CD14-positive monocyte (primary cell): ENCODE measurements around the gene BSPRY. TPM values are rescaled to one million over a fixed set of nuclear protein-coding genes. Genes with fewer than 3 reads are reported as not detected.

Experiments
- DNase-seq, 3 donors: peaks; one replicate each; pipeline ENCODE4 v3.0.0-alpha.2; 2011 to 2022
- H2AFZ ChIP-seq: 2 replicates; pipeline ENCODE4 v1.6.0; 2012; ENCODE audit warnings: mild to moderate bottlenecking, low read depth, low read length, inconsistent platforms; ENCODE audit not compliant: insufficient read depth, poor library complexity, severe bottlenecking
- H3K27ac ChIP-seq, 2 donors: 1 replicate in 1 of 2; 2 replicates in 1 of 2; pipeline ENCODE4 v1.5.1; 2012 to 2013; ENCODE audit warnings: low read length in 2 of 2, control low read depth in 1 of 2, inconsistent platforms in 1 of 2, low read depth in 1 of 2, mild to moderate bottlenecking in 1 of 2
- H3K27me3 ChIP-seq, 2 donors: one replicate each; pipeline versions ENCODE4 v1.6.0 to v1.6.1; 2011 to 2013; ENCODE audit warnings: low read length in 2 of 2; ENCODE audit not compliant: control insufficient read depth in 2 of 2, insufficient read depth in 2 of 2
- H3K36me3 ChIP-seq, 2 donors: replicated peaks in 1 of 2; 1 replicate in 1 of 2; 2 replicates in 1 of 2; pipeline versions ENCODE4 v1.5.1 to v1.6.1; 2012 to 2013; ENCODE audit warnings: low read length in 2 of 2, control low read depth in 1 of 2, inconsistent platforms in 1 of 2, mild to moderate bottlenecking in 1 of 2; ENCODE audit not compliant: insufficient read depth in 2 of 2, control insufficient read depth in 1 of 2
- H3K4me1 ChIP-seq, 2 donors: 1 replicate in 1 of 2; 2 replicates in 1 of 2; pipeline versions ENCODE4 v1.5.1 to v1.6.1; 2012 to 2013; ENCODE audit warnings: low read length in 2 of 2, control low read depth in 1 of 2, inconsistent platforms in 1 of 2, mild to moderate bottlenecking in 1 of 2, moderate library complexity in 1 of 2; ENCODE audit not compliant: insufficient read depth in 2 of 2, control insufficient read depth in 1 of 2
- H3K4me2 ChIP-seq: replicated peaks from 2 replicates; pipeline ENCODE3; 2012; ENCODE audit warnings: low read length, moderate library complexity, mild to moderate bottlenecking; ENCODE audit not compliant: poor library complexity, severe bottlenecking; ENCODE audit errors: extremely low read depth
- H3K4me3 ChIP-seq, 3 experiments: fragments of 200-600 bp in 1 of 3; sonication (generic) in 1 of 3; replicated peaks in 1 of 3; 1 replicate in 2 of 3; 2 replicates in 1 of 3; pipeline ENCODE4 v1.5.1; 2011 to 2013; ENCODE audit warnings: low read length in 3 of 3, mild to moderate bottlenecking in 3 of 3, control low read depth in 2 of 3, low read depth in 2 of 3, inconsistent platforms in 1 of 3, moderate library complexity in 1 of 3
- H3K79me2 ChIP-seq: 2 replicates; pipeline ENCODE4 v1.6.0; 2012; ENCODE audit warnings: mild to moderate bottlenecking, control low read depth, inconsistent platforms, low read length, moderate library complexity; ENCODE audit not compliant: insufficient read depth
- H3K9ac ChIP-seq: 2 replicates; pipeline ENCODE4 v1.6.0; 2017; ENCODE audit warnings: low read length, mild to moderate bottlenecking; ENCODE audit not compliant: insufficient read depth, poor library complexity, severe bottlenecking
- H3K9me3 ChIP-seq, 2 donors: replicated peaks in 1 of 2; 1 replicate in 1 of 2; 2 replicates in 1 of 2; pipeline versions ENCODE4 v1.5.1 to v1.6.1; 2012 to 2013; ENCODE audit warnings: low read length in 2 of 2, control low read depth in 1 of 2; ENCODE audit not compliant: control insufficient read depth in 1 of 2, insufficient read depth in 1 of 2
- H4K20me1 ChIP-seq: 2 replicates; pipeline ENCODE4 v1.6.0; 2012; ENCODE audit warnings: mild to moderate bottlenecking, low read length, control low read depth, moderate library complexity; ENCODE audit not compliant: insufficient read depth
- H3K27ac Mint-ChIP-seq, 7 donors: one replicate each; pipeline ENCODE4 v1.8.0; 2020; ENCODE audit warnings: mild to moderate bottlenecking in 7 of 7, mixed read lengths in 7 of 7, moderate library complexity in 6 of 7, inconsistent platforms in 2 of 7
- H3K27me3 Mint-ChIP-seq, 3 donors: one replicate each; pipeline ENCODE4 v1.8.0; 2021 to 2022; ENCODE audit warnings: low read depth in 3 of 3, mild to moderate bottlenecking in 3 of 3, mixed read lengths in 3 of 3, moderate library complexity in 3 of 3, inconsistent platforms in 1 of 3
- H3K36me3 Mint-ChIP-seq, 2 donors: one replicate each; pipeline ENCODE4 v1.8.0; 2020; ENCODE audit warnings: mixed read lengths in 2 of 2, inconsistent platforms in 1 of 2, mild to moderate bottlenecking in 1 of 2
- H3K4me1 Mint-ChIP-seq: one replicate; pipeline ENCODE4 v1.8.0; 2020; ENCODE audit warnings: mild to moderate bottlenecking, mixed read lengths
- H3K4me3 Mint-ChIP-seq, 2 donors: one replicate each; pipeline ENCODE4 v1.8.0; 2020; ENCODE audit warnings: mild to moderate bottlenecking in 2 of 2, mixed read lengths in 2 of 2, moderate library complexity in 1 of 2
- H3K9me3 Mint-ChIP-seq, 7 donors: one replicate each; pipeline ENCODE4 v1.8.0; 2020 to 2022; ENCODE audit warnings: mixed read lengths in 7 of 7, mild to moderate bottlenecking in 6 of 7, moderate library complexity in 6 of 7, inconsistent platforms in 2 of 7
- WGBS: methylation state at CpG from one replicate; pipeline ENCODE4 v1.1.5; 2013; ENCODE audit warnings: missing lambda C conversion rate; ENCODE audit not compliant: insufficient coverage; 5-methylcytosine and 5-hydroxymethylcytosine counted together
- intact Hi-C, 2 donors: fragments of 100-400 bp; cut with micrococcal nuclease; formaldehyde crosslinking; loops; one replicate each; pipeline versions ENCODE4 v1.15.0 to v1.15.1; 2023
- polyA plus RNA-seq, 3 donors: library from polyadenylated mRNA; depleted of rRNA in 1 of 3; unstranded in 2 of 3; stranded (reverse) in 1 of 3; fragments of 300-500 nt in 2 of 3; fragments of >200 nt in 1 of 3; fragmentation: Illumina TruSeq in 2 of 3; gene quantifications; 1 replicate in 2 of 3; 2 replicates in 1 of 3; pipeline ENCODE4 v1.2.3, GENCODE V29; 2012 to 2021
- TF ChIP-seq, protein P1 (sequence below): fragments of 200-600 bp; IDR thresholded peaks from one replicate; pipeline ENCODE4 v1.8.0; 2022; ENCODE audit warnings: antibody characterized with exemption, mild to moderate bottlenecking

Gene BSPRY
- polyA plus RNA-seq, 3 donors: 0.16 TPM; not detected in 2

- H3K27me3 Mint-ChIP-seq: no peaks in the 10 kb centered on the region
- H3K4me1 ChIP-seq: no peaks in the 10 kb centered on the region
- H3K4me3 Mint-ChIP-seq: no peak overlapping the region
- no peaks in the 10 kb centered on the region for H4K20me1 ChIP-seq
- H3K4me2 ChIP-seq: no peak overlapping the region
- H3K9me3 Mint-ChIP-seq: peaks cover 0 to 2% (median 0%) of the 10 kb centered on the region in 7 donors
- H2AFZ ChIP-seq: no peak overlapping the region
- no peaks in the 10 kb centered on the region for H3K27me3 ChIP-seq
- intact Hi-C loops: no loop called here
- H3K9me3 ChIP-seq: no peaks in the 10 kb centered on the region
- H3K4me3 ChIP-seq: no peak overlapping the region
- H3K79me2 ChIP-seq: no peaks in the 10 kb centered on the region
- no peak overlapping the region for H3K27ac ChIP-seq
- H3K36me3 ChIP-seq: no peaks in the 10 kb centered on the region
- TF ChIP-seq, protein P1, sequence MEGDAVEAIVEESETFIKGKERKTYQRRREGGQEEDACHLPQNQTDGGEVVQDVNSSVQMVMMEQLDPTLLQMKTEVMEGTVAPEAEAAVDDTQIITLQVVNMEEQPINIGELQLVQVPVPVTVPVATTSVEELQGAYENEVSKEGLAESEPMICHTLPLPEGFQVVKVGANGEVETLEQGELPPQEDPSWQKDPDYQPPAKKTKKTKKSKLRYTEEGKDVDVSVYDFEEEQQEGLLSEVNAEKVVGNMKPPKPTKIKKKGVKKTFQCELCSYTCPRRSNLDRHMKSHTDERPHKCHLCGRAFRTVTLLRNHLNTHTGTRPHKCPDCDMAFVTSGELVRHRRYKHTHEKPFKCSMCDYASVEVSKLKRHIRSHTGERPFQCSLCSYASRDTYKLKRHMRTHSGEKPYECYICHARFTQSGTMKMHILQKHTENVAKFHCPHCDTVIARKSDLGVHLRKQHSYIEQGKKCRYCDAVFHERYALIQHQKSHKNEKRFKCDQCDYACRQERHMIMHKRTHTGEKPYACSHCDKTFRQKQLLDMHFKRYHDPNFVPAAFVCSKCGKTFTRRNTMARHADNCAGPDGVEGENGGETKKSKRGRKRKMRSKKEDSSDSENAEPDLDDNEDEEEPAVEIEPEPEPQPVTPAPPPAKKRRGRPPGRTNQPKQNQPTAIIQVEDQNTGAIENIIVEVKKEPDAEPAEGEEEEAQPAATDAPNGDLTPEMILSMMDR: no peak
- no peak overlapping the region for H3K27ac Mint-ChIP-seq
- DNase-seq: no peak
- H3K4me1 Mint-ChIP-seq: no peaks in the 10 kb centered on the region
- H3K36me3 Mint-ChIP-seq: no peaks in the 10 kb centered on the region
- no peak overlapping the region for H3K9ac ChIP-seq
Observed at GRCh38 chr9:113315231-113315630, 34.1 kb upstream of the BSPRY start.

DNA sequence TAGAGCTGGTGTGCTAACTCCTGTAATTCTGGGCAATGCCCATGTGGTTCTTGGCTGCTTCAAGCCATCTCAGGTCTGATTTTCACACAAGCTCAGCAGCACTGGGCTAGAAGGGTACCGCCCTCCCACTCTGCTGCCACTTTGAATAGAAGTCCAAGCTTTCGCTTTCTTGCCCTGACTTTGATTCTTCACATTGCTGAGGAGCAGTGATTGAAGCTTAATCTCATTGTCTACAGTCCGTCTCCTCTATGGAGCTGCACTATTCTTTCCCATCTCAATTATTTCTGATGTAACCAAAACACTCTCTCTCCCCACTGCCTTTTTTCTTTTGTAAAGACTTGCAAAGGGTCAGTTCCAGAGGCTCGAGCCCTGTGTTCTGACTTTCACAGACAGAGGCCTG lies 33.3 kb upstream of the BSPRY start:
- Histone ChIP-seq H3K9me3 (no peaks in the 10 kb centered on the region), H3K9ac (no peak overlapping the region), H2AFZ (no peak overlapping the region), H3K36me3 (no peaks in the 10 kb centered on the region), H3K27ac (no peak overlapping the region), H3K79me2 (no peaks in the 10 kb centered on the region), H3K27me3 (no peaks in the 10 kb centered on the region), H3K4me2 (no peak overlapping the region), H3K4me1 (no peaks in the 10 kb centered on the region), H4K20me1 (no peaks in the 10 kb centered on the region), H3K4me3 (no peak overlapping the region)
- H3K27ac Mint-ChIP-seq: peak overlapping the region in 1 of 7 donors; percentile 33
- DNase-seq: no peak
- H3K36me3 Mint-ChIP-seq: no peaks in the 10 kb centered on the region
- no peaks in the 10 kb centered on the region for H3K27me3 Mint-ChIP-seq
- H3K4me3 Mint-ChIP-seq: no peak overlapping the region
- peaks cover 0 to 2% (median 0%) of the 10 kb centered on the region in 7 donors for H3K9me3 Mint-ChIP-seq
- no peaks in the 10 kb centered on the region for H3K4me1 Mint-ChIP-seq
- intact Hi-C loops: no loop called here
- WGBS: 96% methylated on average over 3 of the region's 4 CpGs
- TF ChIP-seq, protein P1: no peak
